GM19467 (cell line): ENCODE results near the gene TSPEAR.
"Not testable (repeated sequence)": the region's sequence is repeated elsewhere in the genome, so short reads cannot be mapped to it uniquely, and the experiment has no call there.

Experiments used
- ATAC-seq: cut with Tn5 transposase; IDR thresholded peaks from one replicate; pipeline ENCODE4 v1.9.1; 2021; ENCODE audit warnings: mild to moderate bottlenecking, moderate library complexity; ENCODE audit not compliant: unreplicated experiment

The TSPEAR gene

GRCh38 chr21:44703731-44704635, 7.4 kb downstream of the TSPEAR start:
- ATAC-seq, result no peak

DNA sequence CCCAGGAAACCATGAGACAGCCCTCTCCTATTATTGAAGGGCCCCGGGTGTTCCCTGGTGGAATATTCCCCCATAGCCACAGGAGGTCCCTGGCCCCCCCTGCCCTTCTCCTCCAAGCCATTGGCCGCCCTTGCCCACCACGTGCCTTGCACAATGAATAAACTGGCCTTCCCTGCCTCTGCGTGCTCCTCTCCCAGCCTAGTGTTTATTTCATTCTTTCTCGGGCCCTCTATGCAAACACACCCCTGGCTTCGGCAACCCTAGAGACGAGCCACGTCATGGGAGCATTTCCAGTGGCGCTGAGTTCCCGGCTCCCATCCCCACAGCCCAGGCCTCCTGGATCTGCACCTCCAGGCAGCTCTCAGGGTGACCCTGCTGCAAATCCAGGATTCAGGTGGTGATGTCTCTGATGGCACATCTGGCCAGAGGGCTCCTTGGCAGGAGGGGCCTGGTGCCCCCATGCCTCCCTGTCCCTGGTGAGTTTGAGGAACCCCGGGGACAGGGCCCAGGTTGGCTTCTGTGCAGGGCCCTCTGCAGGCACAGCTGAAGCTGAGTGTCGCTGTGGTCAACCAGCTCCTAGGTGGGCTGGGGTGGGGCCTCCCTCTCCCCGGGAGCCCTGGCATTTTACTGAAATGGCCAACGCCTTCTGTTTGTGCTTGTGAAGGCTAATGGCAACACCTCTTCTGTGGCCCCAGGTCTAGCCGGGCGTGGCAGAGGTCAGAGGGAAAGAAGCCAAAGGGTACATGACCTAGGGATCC, 8.2 kb downstream of the TSPEAR start:
- ATAC-seq, result no peak

GRCh38 chr21:44702111-44702972, 9.0 kb downstream of the TSPEAR start:
- ATAC-seq, result no peak

DNA sequence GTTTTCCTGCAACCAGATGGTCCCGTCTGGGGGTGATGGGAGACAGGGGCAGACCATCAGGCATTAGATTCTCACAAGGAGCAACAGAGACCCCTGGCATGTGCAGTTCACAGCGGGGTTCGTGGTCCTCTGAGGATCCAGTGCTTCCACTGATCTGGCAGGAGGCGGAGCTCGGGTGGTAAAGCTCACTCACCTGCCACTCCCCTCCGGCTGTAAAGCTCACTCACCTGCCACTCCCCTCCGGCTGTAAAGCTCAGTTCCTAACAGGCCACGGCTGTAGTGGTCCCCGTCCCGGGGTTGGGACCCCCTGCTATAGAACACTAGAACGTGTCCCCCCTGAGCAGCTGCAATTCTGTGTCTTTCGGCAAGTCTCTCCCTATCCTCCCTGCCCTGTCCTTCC, 9.8 kb downstream of the TSPEAR start:
- no peak for ATAC-seq

GRCh38 chr21:44701023-44701400, 10.4 kb downstream of the TSPEAR start:
- no peak for ATAC-seq

DNA sequence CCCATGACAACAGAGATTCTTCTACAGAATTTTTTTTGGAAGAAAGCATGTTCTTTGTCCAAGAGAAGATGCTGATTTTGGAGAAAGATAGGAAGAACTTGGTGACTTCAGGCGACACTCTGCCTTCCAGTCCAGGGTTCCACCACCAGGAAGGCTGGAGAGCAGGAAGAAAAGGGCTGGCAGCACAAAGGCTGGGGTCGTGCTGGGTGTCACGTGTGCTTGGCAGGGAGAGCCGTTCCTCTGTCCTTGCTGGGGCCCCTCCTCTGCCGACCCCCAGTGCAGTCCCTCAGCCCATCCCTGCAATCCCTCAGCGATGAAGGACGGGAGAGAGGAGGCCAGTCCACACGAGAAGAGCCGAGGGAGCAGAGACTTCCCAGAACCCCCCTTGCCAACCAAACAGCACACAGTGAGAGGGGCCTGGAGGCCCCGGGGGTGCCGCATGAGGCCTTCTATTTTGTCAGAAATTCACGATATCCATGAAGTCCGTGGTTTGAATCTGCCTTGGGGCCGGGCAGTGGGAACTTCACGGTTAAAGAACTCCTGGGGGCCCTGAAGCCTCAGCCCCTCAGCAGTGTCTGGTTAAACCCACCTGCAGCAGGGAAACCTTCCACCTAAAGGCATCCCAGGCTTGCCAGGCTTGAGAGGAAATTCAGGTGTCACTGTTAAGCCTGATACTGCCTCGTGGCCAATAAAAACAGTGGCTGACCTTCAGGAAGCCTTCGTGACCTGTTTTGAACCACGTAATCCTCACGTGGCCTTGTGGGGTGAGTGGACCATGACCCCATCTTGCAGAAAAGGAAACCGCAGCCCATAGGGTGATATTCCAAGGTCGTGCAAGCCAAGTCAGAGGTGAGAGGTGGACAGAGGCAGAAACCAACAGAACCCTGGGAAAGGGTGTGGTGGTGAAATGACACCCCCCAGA, 11.0 kb downstream of the TSPEAR start:
- no peak for ATAC-seq

GRCh38 chr21:44699502-44700001, 11.8 kb downstream of the TSPEAR start:
- no peak for ATAC-seq

DNA sequence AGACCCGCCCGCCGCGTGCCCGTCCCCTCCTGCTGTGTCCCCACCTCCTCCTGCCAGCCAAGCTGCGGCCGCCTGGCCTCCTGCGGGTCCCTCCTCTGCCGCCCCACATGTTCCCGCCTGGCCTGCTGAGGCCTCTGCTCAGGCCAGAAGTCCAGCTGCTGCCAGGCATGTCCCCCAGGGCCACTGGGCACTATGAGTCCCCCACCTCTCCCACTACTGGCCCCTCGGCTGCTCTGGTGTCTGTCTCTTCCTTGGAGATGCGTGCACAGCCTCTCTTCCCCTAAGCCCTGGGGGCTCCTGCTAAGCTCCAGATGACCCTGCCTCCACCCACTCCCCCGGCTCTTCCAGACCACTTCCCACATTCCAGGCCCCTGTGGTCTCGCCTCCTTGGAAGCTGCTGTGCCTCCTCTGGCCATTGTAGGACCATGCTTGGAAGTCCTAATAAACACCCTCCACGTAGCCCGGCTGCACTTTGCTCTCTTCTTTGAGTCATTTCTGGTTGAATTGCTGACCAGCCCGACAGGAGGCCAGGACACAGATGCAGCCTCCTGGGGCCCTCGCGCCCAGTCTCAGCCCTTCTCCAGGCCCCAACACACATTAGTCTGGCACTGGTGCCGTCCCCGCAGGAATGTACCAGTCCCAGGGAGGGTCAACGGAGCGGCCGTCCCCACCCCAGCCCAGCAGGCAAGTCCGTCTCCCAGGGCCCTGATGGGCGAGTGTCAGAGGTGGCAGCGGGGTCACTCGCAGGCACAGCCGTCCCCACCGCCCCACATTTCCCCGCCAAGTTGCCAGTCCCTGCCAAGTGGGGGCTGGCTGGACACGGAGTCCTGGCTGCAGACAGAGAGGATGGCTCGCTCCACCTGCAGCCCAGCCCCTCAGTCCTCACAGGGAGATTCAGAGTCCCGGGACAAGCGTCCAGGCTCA, 13.3 kb downstream of the TSPEAR start:
- no peak for ATAC-seq

DNA sequence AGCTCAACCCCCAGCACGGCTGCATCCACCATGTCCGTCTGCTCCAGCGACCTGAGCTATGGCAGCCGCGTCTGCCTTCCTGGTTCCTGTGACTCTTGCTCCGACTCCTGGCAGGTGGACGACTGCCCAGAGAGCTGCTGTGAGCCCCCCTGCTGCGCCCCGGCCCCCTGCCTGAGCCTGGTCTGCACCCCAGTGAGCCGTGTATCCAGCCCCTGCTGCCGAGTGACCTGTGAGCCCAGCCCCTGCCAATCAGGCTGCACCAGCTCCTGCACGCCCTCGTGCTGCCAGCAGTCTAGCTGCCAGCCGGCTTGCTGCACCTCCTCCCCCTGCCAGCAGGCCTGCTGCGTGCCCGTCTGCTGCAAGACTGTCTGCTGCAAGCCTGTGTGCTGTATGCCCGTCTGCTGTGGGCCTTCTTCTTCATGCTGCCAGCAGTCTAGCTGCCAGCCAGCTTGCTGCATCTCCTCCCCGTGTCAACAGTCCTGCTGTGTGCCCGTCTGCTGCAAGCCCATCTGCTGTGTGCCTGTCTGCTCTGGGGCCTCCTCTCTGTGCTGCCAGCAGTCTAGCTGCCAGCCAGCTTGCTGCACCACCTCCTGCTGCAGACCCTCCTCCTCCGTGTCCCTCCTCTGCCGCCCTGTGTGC, 14.1 kb downstream of the TSPEAR start, which contains the start of gene KRTAP10-12:
Gene KRTAP10-12, plus strand, starts transcription at position 1 of the 639 bp plus-strand sequence. Its CDS starts 30 bp downstream, at position 31.
- ATAC-seq, result not testable (repeated sequence)

- no peak for ATAC-seq
These were observed 14.8 kb downstream of the TSPEAR start for GRCh38 chr21:44696572-44696971.

DNA sequence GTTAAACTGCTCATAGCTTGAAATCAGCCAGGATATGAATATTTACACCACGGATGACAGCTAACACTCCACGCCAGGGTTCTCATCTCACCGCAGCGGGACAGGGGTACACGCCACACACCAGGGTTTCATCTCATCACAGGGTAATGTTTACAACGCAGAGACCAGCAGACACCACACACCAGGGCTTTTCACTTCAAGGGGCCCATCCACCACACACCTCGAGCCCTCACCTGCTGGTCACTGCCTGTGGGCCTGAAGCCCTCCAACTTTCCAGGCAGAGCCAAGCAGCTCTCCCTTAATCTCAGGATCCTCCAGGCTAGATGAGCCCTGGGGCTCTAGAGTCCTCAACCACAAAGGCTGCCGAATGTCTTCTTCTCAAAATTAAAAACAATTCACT, 15.7 kb downstream of the TSPEAR start:
- no peak for ATAC-seq

DNA sequence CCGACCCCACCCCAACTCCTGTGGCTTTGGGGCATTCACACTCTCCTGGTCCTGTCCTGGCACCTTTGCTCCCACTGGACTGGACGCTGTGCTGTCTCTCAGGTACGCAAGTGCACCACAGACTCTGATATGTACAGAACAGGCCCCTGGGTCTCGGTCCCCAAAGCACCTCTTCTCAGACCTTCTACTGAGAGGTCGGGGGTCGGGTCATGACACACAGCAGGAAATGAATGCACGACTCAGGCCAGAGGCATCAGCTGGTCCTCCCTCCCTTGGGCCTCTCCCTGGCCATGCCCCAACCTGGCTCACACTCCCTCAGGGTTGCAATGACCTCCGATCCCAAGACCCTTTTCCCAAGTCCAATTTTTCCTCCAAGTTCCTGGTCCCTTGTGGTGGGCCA, 16.2 kb downstream of the TSPEAR start:
- ATAC-seq, result no peak

DNA sequence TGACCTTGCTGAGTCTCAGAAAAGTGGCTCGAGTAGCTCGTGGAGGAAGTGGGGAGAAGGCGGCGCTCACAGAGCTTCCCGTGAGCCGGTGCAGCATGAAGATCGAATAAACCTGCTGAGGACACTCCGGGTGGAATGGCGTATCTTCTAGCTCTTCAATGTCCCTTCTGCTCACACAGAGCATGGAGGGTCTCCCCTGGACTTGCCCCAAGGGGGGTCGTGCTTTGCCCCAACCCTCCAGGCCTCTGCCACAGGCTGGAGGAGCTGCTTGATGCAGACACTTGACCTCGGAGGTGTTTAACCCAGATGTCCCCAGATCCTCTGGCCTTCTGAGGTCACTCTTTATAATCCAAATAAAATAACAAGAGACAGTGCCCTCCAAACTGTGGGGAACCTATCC, 16.6 kb downstream of the TSPEAR start:
- ATAC-seq, result no peak

GRCh38 chr21:44692798-44693512, 18.4 kb downstream of the TSPEAR start:
- ATAC-seq, result no peak

GRCh38 chr21:44691686-44692085, 19.7 kb downstream of the TSPEAR start:
- ATAC-seq, result no peak

DNA sequence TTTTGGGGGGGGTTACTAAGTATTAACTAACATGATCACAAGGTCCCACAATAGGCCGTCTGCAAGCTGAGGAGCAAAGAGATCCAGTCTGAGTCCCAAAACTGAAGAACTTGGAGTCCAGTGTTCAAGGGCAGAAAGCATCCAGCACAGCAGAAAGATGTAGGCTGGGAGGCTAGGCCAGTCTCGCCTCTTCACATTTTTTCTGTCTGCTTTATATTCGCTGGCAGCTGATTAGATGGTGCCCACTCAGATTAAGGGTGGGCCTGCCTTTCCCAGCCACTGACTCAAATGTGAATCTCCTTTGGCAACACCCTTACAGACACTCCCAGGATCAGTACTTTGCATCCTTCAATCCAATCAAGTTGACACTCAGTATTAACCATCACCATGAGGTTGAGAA, 21.6 kb downstream of the TSPEAR start:
- not testable (repeated sequence) for ATAC-seq

GRCh38 chr21:44687671-44688070, 23.7 kb downstream of the TSPEAR start:
- ATAC-seq, result no peak
